ENCODE results near the gene GALNT17. TPM values are rescaled to one million over a fixed set of nuclear protein-coding genes. Genes with fewer than 3 reads are reported as not detected.

GALNT17 gene
- total RNA-seq, 2 donors from 2014 or later: not detected

- Mint-ChIP-seq H3K4me3 (no peak overlapping the region), H3K4me1 (no peaks in the 10 kb centered on the region), H3K27me3 (no peaks in the 10 kb centered on the region), H3K27ac (no peak overlapping the region), H3K36me3 (ENCODE audit: low read depth) (no peaks in the 10 kb centered on the region)
- DNase-seq (no peak), ATAC-seq (no peak)
- H3K9me3 ChIP-seq (ENCODE audit: control insufficient read depth, low read length, poor library complexity, severe bottlenecking): no peaks in the 10 kb centered on the region
These were observed 193.2 kb downstream of the GALNT17 start for GRCh38 chr7:71325151-71325550.

GRCh38 chr7:71326595-71326994, 194.7 kb downstream of the GALNT17 start:
- no peaks in the 10 kb centered on the region for H3K4me1 Mint-ChIP-seq
- no peak overlapping the region for H3K4me3 Mint-ChIP-seq
- no peaks in the 10 kb centered on the region for H3K36me3 Mint-ChIP-seq (ENCODE audit: low read depth)
- H3K9me3 ChIP-seq (ENCODE audit: control insufficient read depth, low read length, poor library complexity, severe bottlenecking): no peaks in the 10 kb centered on the region
- no peak for ATAC-seq
- no peaks in the 10 kb centered on the region for H3K27me3 Mint-ChIP-seq
- no peak for DNase-seq
- no peak overlapping the region for H3K27ac Mint-ChIP-seq

GRCh38 chr7:71327946-71328345, 196.0 kb downstream of the GALNT17 start:
- no peaks in the 10 kb centered on the region for H3K27me3 Mint-ChIP-seq
- no peak for DNase-seq
- H3K4me1 Mint-ChIP-seq: no peaks in the 10 kb centered on the region
- no peaks in the 10 kb centered on the region for H3K9me3 ChIP-seq (ENCODE audit: control insufficient read depth, low read length, poor library complexity, severe bottlenecking)
- H3K4me3 Mint-ChIP-seq: no peak overlapping the region
- no peak for ATAC-seq
- no peaks in the 10 kb centered on the region for H3K36me3 Mint-ChIP-seq (ENCODE audit: low read depth)
- H3K27ac Mint-ChIP-seq: no peak overlapping the region

- DNase-seq (no peak), ATAC-seq (no peak)
- no peaks in the 10 kb centered on the region for H3K27me3 Mint-ChIP-seq
- H3K9me3 ChIP-seq (ENCODE audit: control insufficient read depth, low read length, poor library complexity, severe bottlenecking): no peaks in the 10 kb centered on the region
- no peak overlapping the region for H3K27ac Mint-ChIP-seq
- H3K36me3 Mint-ChIP-seq (ENCODE audit: low read depth): no peaks in the 10 kb centered on the region
- H3K4me1 Mint-ChIP-seq: no peaks in the 10 kb centered on the region
- H3K4me3 Mint-ChIP-seq: no peak overlapping the region
These were observed 197.2 kb downstream of the GALNT17 start for GRCh38 chr7:71329030-71329660.

GRCh38 chr7:71332207-71332606, 200.3 kb downstream of the GALNT17 start:
- no peaks in the 10 kb centered on the region for H3K9me3 ChIP-seq (ENCODE audit: control insufficient read depth, low read length, poor library complexity, severe bottlenecking)
- DNase-seq: no peak
- no peaks in the 10 kb centered on the region for H3K36me3 Mint-ChIP-seq (ENCODE audit: low read depth)
- H3K27me3 Mint-ChIP-seq: no peaks in the 10 kb centered on the region
- no peak overlapping the region for H3K27ac Mint-ChIP-seq
- no peak for ATAC-seq
- H3K4me3 Mint-ChIP-seq: no peak overlapping the region
- no peaks in the 10 kb centered on the region for H3K4me1 Mint-ChIP-seq

- H3K36me3 Mint-ChIP-seq (ENCODE audit: low read depth): no peaks in the 10 kb centered on the region
- no peak overlapping the region for H3K27ac Mint-ChIP-seq
- no peak for DNase-seq
- H3K4me3 Mint-ChIP-seq: no peak overlapping the region
- no peak for ATAC-seq
- no peaks in the 10 kb centered on the region for H3K9me3 ChIP-seq (ENCODE audit: control insufficient read depth, low read length, poor library complexity, severe bottlenecking)
- H3K4me1 Mint-ChIP-seq: no peaks in the 10 kb centered on the region
- no peaks in the 10 kb centered on the region for H3K27me3 Mint-ChIP-seq
These were observed 202.6 kb downstream of the GALNT17 start for GRCh38 chr7:71334541-71334940.

GRCh38 chr7:71338866-71339265, 206.9 kb downstream of the GALNT17 start:
- H3K36me3 Mint-ChIP-seq (ENCODE audit: low read depth): peaks cover 2% of the 10 kb centered on the region

GRCh38 chr7:71339924-71340323, 208.0 kb downstream of the GALNT17 start:
- ATAC-seq (no peak), DNase-seq (no peak)
- Mint-ChIP-seq H3K4me1 (no peaks in the 10 kb centered on the region), H3K27me3 (no peaks in the 10 kb centered on the region), H3K36me3 (ENCODE audit: low read depth) (peaks cover 2% of the 10 kb centered on the region), H3K27ac (no peak overlapping the region), H3K4me3 (no peak overlapping the region)
- no peaks in the 10 kb centered on the region for H3K9me3 ChIP-seq (ENCODE audit: control insufficient read depth, low read length, poor library complexity, severe bottlenecking)

More at GRCh38 chr7:71338866-71339265, 206.9 kb downstream of the GALNT17 start:
- no peak for DNase-seq
- ATAC-seq: no peak
- no peak overlapping the region for H3K27ac Mint-ChIP-seq
- no peak overlapping the region for H3K4me3 Mint-ChIP-seq
- H3K9me3 ChIP-seq (ENCODE audit: control insufficient read depth, low read length, poor library complexity, severe bottlenecking): no peaks in the 10 kb centered on the region
- no peaks in the 10 kb centered on the region for H3K4me1 Mint-ChIP-seq
- H3K27me3 Mint-ChIP-seq: no peaks in the 10 kb centered on the region

GRCh38 chr7:71342202-71342601, 210.3 kb downstream of the GALNT17 start:
- Mint-ChIP-seq H3K27ac (no peak overlapping the region), H3K27me3 (no peaks in the 10 kb centered on the region), H3K36me3 (ENCODE audit: low read depth) (peaks cover 2% of the 10 kb centered on the region), H3K4me3 (no peak overlapping the region), H3K4me1 (no peaks in the 10 kb centered on the region)
- ATAC-seq: no peak
- H3K9me3 ChIP-seq (ENCODE audit: control insufficient read depth, low read length, poor library complexity, severe bottlenecking): no peaks in the 10 kb centered on the region
- DNase-seq: no peak

- peaks cover 2% of the 10 kb centered on the region for H3K36me3 Mint-ChIP-seq (ENCODE audit: low read depth)
- H3K4me1 Mint-ChIP-seq: no peaks in the 10 kb centered on the region
- no peak overlapping the region for H3K27ac Mint-ChIP-seq
- H3K4me3 Mint-ChIP-seq: no peak overlapping the region
- DNase-seq (no peak), ATAC-seq (no peak)
- H3K9me3 ChIP-seq (ENCODE audit: control insufficient read depth, low read length, poor library complexity, severe bottlenecking): no peaks in the 10 kb centered on the region
- H3K27me3 Mint-ChIP-seq: no peaks in the 10 kb centered on the region
These were observed 211.1 kb downstream of the GALNT17 start for GRCh38 chr7:71343039-71343438.

- H3K27ac Mint-ChIP-seq: no peak overlapping the region
- no peaks in the 10 kb centered on the region for H3K9me3 ChIP-seq (ENCODE audit: control insufficient read depth, low read length, poor library complexity, severe bottlenecking)
- H3K36me3 Mint-ChIP-seq (ENCODE audit: low read depth): peaks cover 2% of the 10 kb centered on the region
- no peaks in the 10 kb centered on the region for H3K4me1 Mint-ChIP-seq
- H3K27me3 Mint-ChIP-seq: no peaks in the 10 kb centered on the region
- H3K4me3 Mint-ChIP-seq: no peak overlapping the region
- no peak for DNase-seq
- ATAC-seq: no peak
These were observed 211.9 kb downstream of the GALNT17 start for GRCh38 chr7:71343892-71344291.

- Mint-ChIP-seq H3K36me3 (ENCODE audit: low read depth) (no peaks in the 10 kb centered on the region), H3K4me1 (no peaks in the 10 kb centered on the region), H3K27ac (no peak overlapping the region), H3K4me3 (no peak overlapping the region), H3K27me3 (no peaks in the 10 kb centered on the region)
- ATAC-seq (no peak), DNase-seq (no peak)
- H3K9me3 ChIP-seq (ENCODE audit: control insufficient read depth, low read length, poor library complexity, severe bottlenecking): no peaks in the 10 kb centered on the region
These were observed 213.4 kb downstream of the GALNT17 start for GRCh38 chr7:71345117-71345884.

- no peaks in the 10 kb centered on the region for H3K9me3 ChIP-seq (ENCODE audit: control insufficient read depth, low read length, poor library complexity, severe bottlenecking)
- Mint-ChIP-seq H3K4me3 (no peak overlapping the region), H3K27ac (no peak overlapping the region), H3K4me1 (no peaks in the 10 kb centered on the region), H3K36me3 (ENCODE audit: low read depth) (no peaks in the 10 kb centered on the region), H3K27me3 (no peaks in the 10 kb centered on the region)
- DNase-seq: no peak
- no peak for ATAC-seq
These were observed 217.1 kb downstream of the GALNT17 start for GRCh38 chr7:71348821-71349681.
